WERI-Rb-1 (cell line): ENCODE measurements around the gene RHOV.

ENCODE experiments used
- DNase-seq: peaks from one replicate; pipeline ENCODE4 v3.0.0-alpha.2; 2020
- H3K27ac ChIP-seq: fragments of 250-450 bp; sonication (Bioruptor Pico); 2 replicates; pipeline ENCODE4 v1.5.1; 2020; ENCODE audit warnings: mild to moderate bottlenecking, moderate library complexity
- H3K27me3 ChIP-seq: fragments of 250-450 bp; sonication (Bioruptor Pico); 2 replicates; pipeline ENCODE4 v1.5.1; 2021; ENCODE audit warnings: mild to moderate bottlenecking, low read depth, moderate library complexity; ENCODE audit not compliant: insufficient read depth, severe bottlenecking
- H3K36me3 ChIP-seq: fragments of 250-450 bp; sonication (Bioruptor Pico); 2 replicates; pipeline ENCODE4 v1.5.1; 2020; ENCODE audit warnings: mild to moderate bottlenecking, moderate library complexity
- H3K4me3 ChIP-seq: 2 replicates; pipeline ENCODE4 v1.5.1; 2011; ENCODE audit warnings: low read depth, mild to moderate bottlenecking, control low read depth, low read length
- H3K9me3 ChIP-seq: fragments of 250-450 bp; sonication (Bioruptor Pico); 2 replicates; pipeline ENCODE4 v1.5.1; 2021; ENCODE audit warnings: mild to moderate bottlenecking, moderate library complexity; ENCODE audit not compliant: severe bottlenecking
- CTCF ChIP-seq: IDR thresholded peaks from 2 replicates; pipeline ENCODE4 v1.5.1; 2011; ENCODE audit warnings: low read depth, mild to moderate bottlenecking, control low read depth, inconsistent platforms, low read length

RHOV gene, protein sequence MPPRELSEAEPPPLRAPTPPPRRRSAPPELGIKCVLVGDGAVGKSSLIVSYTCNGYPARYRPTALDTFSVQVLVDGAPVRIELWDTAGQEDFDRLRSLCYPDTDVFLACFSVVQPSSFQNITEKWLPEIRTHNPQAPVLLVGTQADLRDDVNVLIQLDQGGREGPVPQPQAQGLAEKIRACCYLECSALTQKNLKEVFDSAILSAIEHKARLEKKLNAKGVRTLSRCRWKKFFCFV

GRCh38 chr15:40873694-40874561, at the start of gene RHOV:
Gene RHOV (minus strand): TSS chr15:40874234. CDS start chr15:40874139, 95 bp downstream.
- peak within 1 kb of the TSS; percentile 56 for H3K27ac ChIP-seq
- H3K9me3 ChIP-seq, result no peaks in the 10 kb centered on the region
- H3K27me3 ChIP-seq, result no peaks in the 10 kb centered on the region
- DNase-seq, result peak; percentile 93
- TF ChIP-seq CTCF, result peak; percentile 76
- H3K36me3 ChIP-seq, result no peaks in the 10 kb centered on the region
- peak within 1 kb of the TSS; percentile 66 for H3K4me3 ChIP-seq

DNA sequence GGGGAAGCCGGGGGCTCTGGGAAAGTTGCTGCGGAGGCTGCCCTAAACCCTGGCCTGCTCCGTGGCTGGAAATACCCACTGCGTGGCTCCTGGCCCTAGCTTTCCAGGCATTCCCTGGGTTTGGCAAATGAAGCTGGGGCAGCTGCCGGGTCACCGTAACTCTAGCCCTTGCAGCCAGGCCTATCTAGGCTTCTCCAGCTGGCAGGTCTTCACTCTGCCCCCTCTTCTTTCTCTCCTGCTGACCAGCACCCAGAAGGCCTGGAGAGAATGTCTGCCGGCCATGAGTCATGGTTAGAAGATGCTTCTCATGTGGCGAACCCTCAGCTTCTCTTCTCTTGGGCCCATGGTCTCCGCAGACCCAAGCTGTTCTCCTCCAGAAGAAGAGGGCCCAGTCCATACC, 49.5 kb upstream of the RHOV start:
- no peak for DNase-seq
- Histone ChIP-seq H3K27ac (no peak overlapping the region), H3K36me3 (no peaks in the 10 kb centered on the region), H3K4me3 (no peak overlapping the region), H3K27me3 (no peaks in the 10 kb centered on the region), H3K9me3 (no peaks in the 10 kb centered on the region)
- no peak for TF ChIP-seq CTCF

DNA sequence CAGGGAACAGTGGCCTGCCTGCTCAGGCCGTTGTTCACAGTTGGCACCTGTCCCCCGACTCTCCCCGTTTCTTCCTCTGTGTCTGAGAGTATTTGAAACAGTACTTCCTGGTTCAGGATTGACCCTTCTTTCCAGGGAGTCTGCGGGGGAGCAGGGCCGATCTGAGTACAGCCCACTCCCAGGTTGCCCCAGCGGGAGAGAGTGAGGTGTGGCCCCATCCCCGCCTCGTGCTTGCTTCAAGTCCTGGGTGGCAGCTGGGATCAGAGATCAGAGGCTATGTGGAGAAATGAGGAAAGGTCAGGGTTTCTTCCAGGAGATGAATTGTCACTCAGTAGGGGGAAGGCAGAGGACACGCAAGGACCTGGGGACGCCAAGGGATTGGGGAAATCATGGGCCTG, 48.6 kb upstream of the RHOV start:
- no peak for DNase-seq
- no peak for TF ChIP-seq CTCF
- H3K4me3 ChIP-seq, result no peak overlapping the region
- no peaks in the 10 kb centered on the region for H3K27me3 ChIP-seq
- no peaks in the 10 kb centered on the region for H3K9me3 ChIP-seq
- no peaks in the 10 kb centered on the region for H3K36me3 ChIP-seq
- H3K27ac ChIP-seq, result no peak overlapping the region

DNA sequence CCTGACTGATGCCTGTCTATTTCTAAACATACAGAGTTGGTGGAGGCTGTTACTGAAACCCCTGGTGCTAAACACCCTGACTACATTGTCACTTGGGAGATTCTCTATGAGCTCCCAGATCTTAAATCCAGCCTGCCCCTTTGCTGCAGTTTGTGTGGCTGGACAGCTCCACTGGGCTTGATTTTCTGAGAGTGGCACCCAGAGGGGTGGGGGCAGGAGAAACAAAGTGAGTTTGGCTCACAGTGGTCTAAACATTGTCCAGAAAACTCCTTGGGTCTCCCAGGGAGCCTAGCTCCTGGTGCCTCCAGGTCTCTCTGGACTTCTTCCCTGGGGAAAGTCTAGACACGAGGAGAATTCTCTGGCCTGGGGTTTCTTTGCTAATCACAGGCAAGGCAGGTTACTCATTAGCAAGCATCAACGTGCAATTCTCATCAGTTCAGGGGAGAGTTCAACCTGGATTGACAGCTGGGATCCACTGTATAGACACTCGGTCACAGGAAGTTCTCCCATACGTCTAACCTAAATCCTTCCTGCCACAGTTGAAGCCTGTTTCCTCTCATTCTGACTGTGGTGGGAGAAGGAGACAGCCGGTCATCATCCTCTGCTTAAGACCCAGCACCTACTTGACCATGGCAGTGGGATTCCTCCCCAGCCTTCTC, 48.0 kb upstream of the RHOV start:
- Histone ChIP-seq H3K27ac (no peak overlapping the region), H3K36me3 (no peaks in the 10 kb centered on the region), H3K4me3 (no peak overlapping the region), H3K9me3 (no peaks in the 10 kb centered on the region), H3K27me3 (no peaks in the 10 kb centered on the region)
- no peak for DNase-seq
- no peak for TF ChIP-seq CTCF

DNA sequence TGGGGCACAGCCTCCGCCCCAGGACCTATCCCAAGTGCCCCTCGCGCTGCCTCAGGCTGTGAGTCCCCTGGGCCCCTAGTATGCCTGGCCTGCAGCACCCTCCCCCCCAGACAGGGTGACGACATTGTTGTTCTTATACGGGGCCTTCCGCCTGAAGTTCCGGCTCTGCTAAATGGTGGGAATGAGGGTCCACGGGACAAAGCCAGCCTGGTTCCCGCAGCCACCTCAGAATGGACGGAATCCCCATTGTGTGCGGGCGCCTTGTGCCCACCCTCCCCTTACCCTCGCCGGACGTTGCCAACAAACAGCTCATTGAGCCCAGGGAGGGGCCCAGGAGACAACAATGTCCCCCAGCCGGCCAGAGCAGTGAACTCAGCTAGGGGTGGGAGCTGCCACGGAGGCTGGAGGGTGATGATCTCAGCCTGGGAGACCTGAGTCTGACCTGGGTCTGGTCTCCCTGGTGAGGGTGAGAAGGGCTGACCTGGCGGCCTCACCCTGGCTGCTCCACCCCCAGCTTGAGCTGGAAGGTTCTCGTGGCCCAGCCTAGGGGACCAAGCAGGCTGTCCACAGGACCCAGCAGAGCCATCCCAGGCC, 44.9 kb upstream of the RHOV start:
- no peak for DNase-seq
- H3K9me3 ChIP-seq, result no peaks in the 10 kb centered on the region
- H3K27ac ChIP-seq, result no peak overlapping the region
- H3K27me3 ChIP-seq, result no peaks in the 10 kb centered on the region
- no peak for TF ChIP-seq CTCF
- no peaks in the 10 kb centered on the region for H3K36me3 ChIP-seq
- H3K4me3 ChIP-seq, result no peak overlapping the region
